Esophagus muscularis mucosa (tissue), 4 donors: ENCODE measurements around the gene TSPAN15. TPM values are rescaled to one million over a fixed set of nuclear protein-coding genes. Genes with fewer than 3 reads are reported as not detected.
"Not testable (repeated sequence)": the region's sequence is repeated elsewhere in the genome, so short reads cannot be mapped to it uniquely, and the experiment has no call there.

Source experiments
- DNase-seq: peaks from one replicate; pipeline ENCODE4 v3.0.0-alpha.2; 2017; ENCODE audit errors: extremely low spot score
- H3K27ac ChIP-seq, 4 donors: fragments of 200-600 bp; sonication (generic); replicated peaks in 1 of 4; 1 replicate in 3 of 4; 2 replicates in 1 of 4; pipeline ENCODE4 v1.5.1; 2016 to 2019; ENCODE audit warnings: mild to moderate bottlenecking in 1 of 4
- H3K27me3 ChIP-seq, 4 donors: fragments of 200-600 bp; sonication (generic); one replicate each; pipeline versions ENCODE4 v1.5.1 to v1.6.0; 2016 to 2019
- H3K36me3 ChIP-seq, 4 donors: fragments of 200-600 bp; sonication (generic); one replicate each; pipeline ENCODE4 v1.5.1; 2016 to 2019
- H3K4me1 ChIP-seq, 4 donors: fragments of 200-600 bp; sonication (generic); one replicate each; pipeline ENCODE4 v1.5.1; 2016 to 2019
- H3K4me3 ChIP-seq, 4 donors: fragments of 200-600 bp; sonication (generic); 1 replicate in 2 of 4; 2 replicates in 2 of 4; pipeline ENCODE4 v1.5.1; 2016 to 2019; ENCODE audit warnings: mild to moderate bottlenecking in 4 of 4, moderate library complexity in 1 of 4
- H3K9me3 ChIP-seq, 4 donors: fragments of 200-600 bp; sonication (generic); 1 replicate in 3 of 4; 2 replicates in 1 of 4; pipeline ENCODE4 v1.5.1; 2016 to 2019
- EP300 ChIP-seq: sonication (generic); formaldehyde crosslinking; IDR thresholded peaks from one replicate; pipeline ENCODE4 v1.6.1; 2017; ENCODE audit warnings: antibody characterized with exemption
- POLR2A ChIP-seq: fragments of 450-650 bp; IDR thresholded peaks from one replicate; pipeline ENCODE4 v1.6.1; 2017; ENCODE audit warnings: antibody characterized with exemption, moderate library complexity, mild to moderate bottlenecking, low read depth
- POLR2AphosphoS5 ChIP-seq, 2 donors: sonication (generic); formaldehyde crosslinking; IDR thresholded peaks; one replicate each; pipeline ENCODE4 v1.6.1; 2017; ENCODE audit warnings: antibody characterized with exemption in 2 of 2
- WGBS: methylation state at CpG from one replicate; pipeline ENCODE4 v1.1.5; 2018; 5-methylcytosine and 5-hydroxymethylcytosine counted together
- intact Hi-C: fragments of 100-400 bp; cut with DNase I; formaldehyde crosslinking; loops from one replicate; pipeline ENCODE4 v1.15.1; 2023
- total RNA-seq, 4 donors: library from RNA; depleted of rRNA; stranded (reverse); fragments of >200 nt; gene quantifications; one replicate each; pipeline versions ENCODE4 v1.1.0 to v1.2.1, GENCODE V29; 2016
- TF ChIP-seq, protein P1 (sequence below), 3 experiments: fragments of 200-600 bp in 2 of 3; fragments of 450-650 bp in 1 of 3; sonication (generic) in 2 of 3; IDR thresholded peaks; one replicate each; pipeline ENCODE4 v1.5.1; 2017 to 2019; ENCODE audit warnings: antibody characterized with exemption in 3 of 3, mild to moderate bottlenecking in 2 of 3, moderate library complexity in 1 of 3

TSPAN15 gene
- total RNA-seq, 4 donors from 2014 or later, result 40.3 to 59.4 (median 53.5) TPM

- intact Hi-C loops, result loop anchor here (5.0 kb wide), 1 partner anchor 121 kb away; no protein-coding TSS in a partner anchor
- 46% methylated on average over 3 of the region's 3 CpGs for WGBS
- peak; percentile 83 for DNase-seq
- Histone ChIP-seq H3K4me1 (no peaks in the 10 kb centered on the region), H3K27ac (no peak overlapping the region), H3K36me3 (peaks cover 4 to 27% (median 11%) of the 10 kb centered on the region in 4 donors), H3K27me3 (no peaks in the 10 kb centered on the region), H3K4me3 (no peak overlapping the region), H3K9me3 (no peaks in the 10 kb centered on the region)
- TF ChIP-seq EP300, result no peak
- no peak for TF ChIP-seq POLR2A
- no peak for TF ChIP-seq POLR2AphosphoS5 (IDR thresholded peaks at IDR 0.05)
- TF ChIP-seq, protein P1, sequence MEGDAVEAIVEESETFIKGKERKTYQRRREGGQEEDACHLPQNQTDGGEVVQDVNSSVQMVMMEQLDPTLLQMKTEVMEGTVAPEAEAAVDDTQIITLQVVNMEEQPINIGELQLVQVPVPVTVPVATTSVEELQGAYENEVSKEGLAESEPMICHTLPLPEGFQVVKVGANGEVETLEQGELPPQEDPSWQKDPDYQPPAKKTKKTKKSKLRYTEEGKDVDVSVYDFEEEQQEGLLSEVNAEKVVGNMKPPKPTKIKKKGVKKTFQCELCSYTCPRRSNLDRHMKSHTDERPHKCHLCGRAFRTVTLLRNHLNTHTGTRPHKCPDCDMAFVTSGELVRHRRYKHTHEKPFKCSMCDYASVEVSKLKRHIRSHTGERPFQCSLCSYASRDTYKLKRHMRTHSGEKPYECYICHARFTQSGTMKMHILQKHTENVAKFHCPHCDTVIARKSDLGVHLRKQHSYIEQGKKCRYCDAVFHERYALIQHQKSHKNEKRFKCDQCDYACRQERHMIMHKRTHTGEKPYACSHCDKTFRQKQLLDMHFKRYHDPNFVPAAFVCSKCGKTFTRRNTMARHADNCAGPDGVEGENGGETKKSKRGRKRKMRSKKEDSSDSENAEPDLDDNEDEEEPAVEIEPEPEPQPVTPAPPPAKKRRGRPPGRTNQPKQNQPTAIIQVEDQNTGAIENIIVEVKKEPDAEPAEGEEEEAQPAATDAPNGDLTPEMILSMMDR (IDR thresholded peaks at IDR 0.05), result peak in 1 of 3 experiments; percentile 2
Measured at GRCh38 chr10:69516316-69516715, 65.1 kb downstream of the TSPAN15 start.

DNA sequence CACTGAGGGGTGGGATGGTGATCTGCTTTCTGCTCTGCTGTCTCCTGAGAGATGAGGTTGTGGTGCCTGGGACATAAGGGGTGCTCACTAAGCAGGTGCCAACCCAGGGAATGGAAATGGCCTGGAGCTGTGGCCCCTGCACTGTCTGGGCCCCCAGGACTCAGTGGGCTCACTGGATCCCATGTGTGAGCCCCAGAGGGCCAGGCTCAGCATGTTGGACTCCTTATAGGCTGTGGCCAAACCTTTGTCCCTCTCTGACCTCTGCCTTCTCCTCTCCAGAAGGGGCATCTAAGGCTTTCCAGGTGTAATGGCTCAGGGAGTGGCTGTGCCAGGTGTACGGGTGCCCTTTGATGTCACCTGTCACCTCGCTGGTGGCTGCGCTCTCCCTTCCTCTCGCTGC is 65.5 kb downstream of the TSPAN15 start:
- Histone ChIP-seq H3K9me3 (no peaks in the 10 kb centered on the region), H3K36me3 (peaks cover 2 to 25% (median 9%) of the 10 kb centered on the region in 4 donors), H3K27me3 (no peaks in the 10 kb centered on the region), H3K4me1 (no peaks in the 10 kb centered on the region), H3K27ac (no peak overlapping the region), H3K4me3 (no peak overlapping the region)
- WGBS, result 98% methylated on average over 4 of the region's 4 CpGs
- intact Hi-C loops, result loop anchor here (5.0 kb wide), 1 partner anchor 121 kb away; no protein-coding TSS in a partner anchor
- TF ChIP-seq EP300, result no peak
- DNase-seq, result peak; percentile 62

GRCh38 chr10:69517271-69517848 is 66.1 kb downstream of the TSPAN15 start:
- H3K36me3 ChIP-seq, result peaks cover 0 to 20% (median 4%) of the 10 kb centered on the region in 4 donors
- H3K27ac ChIP-seq, result no peak overlapping the region
- no peaks in the 10 kb centered on the region for H3K4me1 ChIP-seq
- intact Hi-C loops, result loop anchor here (5.0 kb wide), 1 partner anchor 120 kb away; no protein-coding TSS in a partner anchor
- H3K9me3 ChIP-seq, result no peaks in the 10 kb centered on the region
- TF ChIP-seq, protein P1 (IDR thresholded peaks at IDR 0.05), result no peak
- no peak for TF ChIP-seq EP300
- no peak for TF ChIP-seq POLR2AphosphoS5 (IDR thresholded peaks at IDR 0.05)
- no peak for TF ChIP-seq POLR2A
- no peaks in the 10 kb centered on the region for H3K27me3 ChIP-seq
- DNase-seq, result peak; percentile 60
- WGBS, result 99% methylated on average over 6 of the region's 9 CpGs
- no peak overlapping the region for H3K4me3 ChIP-seq

GRCh38 chr10:69527961-69528360 is 76.7 kb downstream of the TSPAN15 start:
- Histone ChIP-seq H3K27ac (no peak overlapping the region), H3K27me3 (no peaks in the 10 kb centered on the region), H3K4me3 (no peak overlapping the region), H3K36me3 (no peaks in the 10 kb centered on the region), H3K4me1 (no peaks in the 10 kb centered on the region), H3K9me3 (no peaks in the 10 kb centered on the region)
- TF ChIP-seq POLR2A, result no peak
- no peak for TF ChIP-seq EP300
- no peak for TF ChIP-seq POLR2AphosphoS5 (IDR thresholded peaks at IDR 0.05)
- TF ChIP-seq, protein P1 (IDR thresholded peaks at IDR 0.05), result no peak
- intact Hi-C loops, result no loop called here
- peak; percentile 91 for DNase-seq
- WGBS, result 100% methylated on average over 5 of the region's 11 CpGs

GRCh38 chr10:69533658-69534057 is 82.4 kb downstream of the TSPAN15 start:
- H3K9me3 ChIP-seq, result no peaks in the 10 kb centered on the region
- no peaks in the 10 kb centered on the region for H3K4me1 ChIP-seq
- TF ChIP-seq POLR2AphosphoS5 (IDR thresholded peaks at IDR 0.05), result no peak
- no peak for TF ChIP-seq EP300
- H3K4me3 ChIP-seq, result no peak overlapping the region
- intact Hi-C loops, result no loop called here
- H3K27ac ChIP-seq, result no peak overlapping the region
- H3K36me3 ChIP-seq, result no peaks in the 10 kb centered on the region
- H3K27me3 ChIP-seq, result no peaks in the 10 kb centered on the region
- 71% methylated on average over 3 of the region's 3 CpGs for WGBS
- DNase-seq, result peak; percentile 45

- H3K27me3 ChIP-seq, H3K36me3 ChIP-seq, H3K4me1 ChIP-seq, H3K9me3 ChIP-seq, intact Hi-C loops, H3K4me3 ChIP-seq, H3K27ac ChIP-seq: not testable (repeated sequence)
- DNase-seq, result peak; percentile 60
- WGBS, result 90% methylated on average over 10 of the region's 11 CpGs
Measured at GRCh38 chr10:69536521-69536920, 85.3 kb downstream of the TSPAN15 start.
